HG03066 (cell line): Measurements from ENCODE around the gene PROM2.

Experiments
- ATAC-seq: cut with Tn5 transposase; IDR thresholded peaks from one replicate; pipeline ENCODE4 v1.9.1; 2021; ENCODE audit warnings: low read depth; ENCODE audit not compliant: unreplicated experiment

Gene PROM2

DNA sequence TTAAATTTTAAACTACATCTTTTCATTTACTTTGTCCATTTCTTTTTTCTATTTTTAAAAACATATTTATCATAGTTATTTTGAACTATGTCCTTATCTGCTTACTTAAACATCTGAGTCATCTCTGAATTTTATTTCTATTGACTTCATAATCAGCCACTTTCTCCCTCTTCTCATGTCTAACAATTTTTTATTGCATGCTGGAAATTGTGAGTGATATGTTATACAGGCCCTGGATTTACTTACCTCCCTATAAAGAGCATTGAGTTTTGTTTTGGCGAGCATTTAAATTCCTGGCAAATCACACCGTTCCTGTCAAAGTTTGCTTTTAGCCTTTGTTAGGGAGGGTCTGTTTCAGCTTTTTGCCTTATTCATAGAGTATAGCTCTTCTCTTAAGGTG is 62.2 kb downstream of the PROM2 start:
- ATAC-seq, result no peak

- no peak for ATAC-seq
These were observed 63.6 kb downstream of the PROM2 start for GRCh38 chr2:95337829-95338228.
